ENCODE results near the gene VPS52. TPM values are rescaled to one million over a fixed set of nuclear protein-coding genes. Genes with fewer than 3 reads are reported as not detected.
A peak's percentile ranks its signal among the peaks of the same experiment; 100 is the strongest.

The VPS52 gene
- total and polyA plus RNA-seq, 9 of the 15 experiments (the other 6 are each of a cell fraction or from before 2014, with no cell fraction given): 24.4 to 103 (median 40.2) TPM

DNA sequence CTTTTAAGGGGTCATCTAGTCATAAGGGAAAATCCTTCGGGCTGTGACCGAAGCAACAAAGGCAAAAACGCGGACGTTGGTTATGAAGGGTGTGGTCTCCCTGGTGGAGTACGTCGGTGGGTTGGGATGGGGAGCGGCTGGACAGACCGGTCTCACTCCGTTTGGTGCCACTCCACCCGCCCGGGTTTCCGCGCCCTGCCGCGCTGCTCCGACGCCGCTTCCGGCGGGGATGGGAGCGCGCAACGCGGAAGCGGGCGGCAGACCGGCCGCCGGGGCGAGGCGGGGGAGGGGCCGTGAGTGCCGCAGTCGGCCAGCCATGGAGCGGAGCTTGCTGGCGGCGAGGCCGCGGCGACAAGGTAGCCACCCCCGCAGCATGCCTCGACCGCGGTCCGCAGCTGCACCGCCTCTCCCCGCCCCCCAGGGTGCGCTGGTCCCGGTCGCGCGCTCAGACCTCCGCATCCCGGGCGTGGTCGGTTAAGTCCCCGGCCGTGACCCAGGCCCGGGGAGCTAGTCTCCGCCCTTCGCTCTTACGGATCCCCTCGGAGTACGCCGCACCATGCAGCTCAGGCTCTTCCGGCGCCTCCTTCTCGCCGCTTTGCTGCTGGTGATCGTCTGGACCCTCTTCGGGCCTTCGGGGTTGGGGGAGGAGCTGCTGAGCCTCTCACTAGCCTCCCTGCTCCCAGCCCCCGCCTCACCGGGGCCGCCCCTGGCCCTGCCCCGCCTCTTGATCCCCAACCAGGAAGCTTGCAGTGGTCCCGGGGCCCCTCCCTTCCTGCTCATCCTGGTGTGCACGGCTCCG is 5.4 kb upstream of the VPS52 start, which contains the start of gene B3GALT4 (continued):
- TF ChIP-seq, protein P1, sequence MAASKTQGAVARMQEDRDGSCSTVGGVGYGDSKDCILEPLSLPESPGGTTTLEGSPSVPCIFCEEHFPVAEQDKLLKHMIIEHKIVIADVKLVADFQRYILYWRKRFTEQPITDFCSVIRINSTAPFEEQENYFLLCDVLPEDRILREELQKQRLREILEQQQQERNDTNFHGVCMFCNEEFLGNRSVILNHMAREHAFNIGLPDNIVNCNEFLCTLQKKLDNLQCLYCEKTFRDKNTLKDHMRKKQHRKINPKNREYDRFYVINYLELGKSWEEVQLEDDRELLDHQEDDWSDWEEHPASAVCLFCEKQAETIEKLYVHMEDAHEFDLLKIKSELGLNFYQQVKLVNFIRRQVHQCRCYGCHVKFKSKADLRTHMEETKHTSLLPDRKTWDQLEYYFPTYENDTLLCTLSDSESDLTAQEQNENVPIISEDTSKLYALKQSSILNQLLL (CRISPR knock-in tag; IDR thresholded peaks at IDR 0.05; ENCODE audit: borderline replicate concordance): no peak
- TF ChIP-seq CEBPB (tag; IDR thresholded peaks at IDR 0.05) (no peak), SMARCA5 (IDR thresholded peaks at IDR 0.05) (0 out of 2 replicates have a peak, but pooled peaks have one; percentile 2), SAFB (IDR thresholded peaks at IDR 0.05; ENCODE audit: borderline replicate concordance, low read depth, low read length) (0 out of 2 replicates have a peak, but pooled peaks have one; percentile 52), HSF4 (CRISPR knock-in tag; IDR thresholded peaks at IDR 0.05; ENCODE audit: borderline replicate concordance) (no peak), MBD1 (CRISPR knock-in tag; IDR thresholded peaks at IDR 0.05) (no peak), PHF21A (IDR thresholded peaks at IDR 0.05; ENCODE audit: borderline replicate concordance, low read depth) (no peak), ILK (tag; IDR thresholded peaks at IDR 0.05; ENCODE audit: borderline replicate concordance, low read depth) (no peak), BDP1 (IDR thresholded peaks at IDR 0.05; ENCODE audit: insufficient read depth, insufficient read length) (no peak), LCOR (CRISPR knock-in tag; IDR thresholded peaks at IDR 0.05) (peak; percentile 61; the same call in 1 of the 2 replicates), GTF3C2 (IDR thresholded peaks at IDR 0.05; ENCODE audit: borderline replicate concordance, extremely low read depth, insufficient read length) (no peak), ZKSCAN1 (IDR thresholded peaks at IDR 0.05; ENCODE audit: low read depth, low read length) (peak; percentile 55), HNRNPH1 (optimal IDR thresholded peaks at IDR 0.05; ENCODE audit: low read depth, low read length) (peak; percentile 56), ATF3 (IDR thresholded peaks at IDR 0.05) (no peak), ATF3 (CRISPR knock-in tag; conservative IDR thresholded peaks at IDR 0.05) (no peak), CEBPZ (IDR thresholded peaks at IDR 0.05; ENCODE audit: borderline replicate concordance, low read depth, low read length) (no peak)
